ENCODE results near the gene NRIP1. TPM values are rescaled to one million over a fixed set of nuclear protein-coding genes. Genes with fewer than 3 reads are reported as not detected.

The NRIP1 gene
- total RNA-seq, 1 experiment from 2014 or later, result 10.3 TPM

DNA sequence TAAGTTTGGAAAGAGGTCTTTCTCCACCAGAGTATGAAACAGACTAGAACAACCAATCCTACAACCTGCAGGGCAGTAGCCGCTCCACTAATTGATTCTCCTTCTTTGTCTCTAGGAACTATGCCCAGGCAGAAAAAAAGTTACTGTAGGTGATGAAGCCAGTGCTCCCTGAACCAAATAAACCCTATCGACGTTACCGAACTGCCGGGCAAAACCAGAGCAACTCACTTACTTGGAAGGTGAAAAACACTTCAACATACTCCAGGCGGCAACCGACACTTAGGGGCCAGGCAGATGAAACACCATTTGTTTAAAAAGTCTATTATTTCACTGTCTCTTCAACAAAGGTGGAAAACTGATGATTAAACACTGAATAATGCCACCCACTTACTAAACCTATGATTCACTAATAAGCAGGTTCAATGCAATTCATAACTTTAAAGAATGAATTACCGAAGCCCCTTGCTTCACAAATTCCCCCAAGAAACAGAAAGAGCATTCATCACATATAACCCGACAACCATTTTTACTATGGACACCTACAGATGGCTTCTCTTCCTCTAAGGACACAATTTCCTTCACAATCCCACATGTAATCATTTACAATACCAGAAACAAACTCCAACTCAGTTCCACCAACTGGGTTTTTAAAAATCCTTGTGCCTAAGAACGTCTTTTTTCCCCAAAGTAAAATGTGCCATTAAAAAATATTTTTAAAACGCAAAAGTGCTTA lies 1.6 kb downstream of the NRIP1 start (continued):
- TF ChIP-seq, protein P1, sequence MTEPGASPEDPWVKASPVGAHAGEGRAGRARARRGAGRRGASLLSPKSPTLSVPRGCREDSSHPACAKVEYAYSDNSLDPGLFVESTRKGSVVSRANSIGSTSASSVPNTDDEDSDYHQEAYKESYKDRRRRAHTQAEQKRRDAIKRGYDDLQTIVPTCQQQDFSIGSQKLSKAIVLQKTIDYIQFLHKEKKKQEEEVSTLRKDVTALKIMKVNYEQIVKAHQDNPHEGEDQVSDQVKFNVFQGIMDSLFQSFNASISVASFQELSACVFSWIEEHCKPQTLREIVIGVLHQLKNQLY (CRISPR knock-in tag; IDR thresholded peaks at IDR 0.05), result no peak
- TF ChIP-seq ZNF423 (CRISPR knock-in tag; IDR thresholded peaks at IDR 0.05) (no peak), GTF2I (CRISPR knock-in tag; conservative IDR thresholded peaks at IDR 0.05) (no peak), NFATC4 (CRISPR knock-in tag; IDR thresholded peaks at IDR 0.05) (no peak), MXD4 (CRISPR knock-in tag; IDR thresholded peaks at IDR 0.05; ENCODE audit: borderline replicate concordance) (no peak), NFYB (CRISPR knock-in tag; conservative IDR thresholded peaks at IDR 0.05; ENCODE audit: low read depth) (no peak)
- TF ChIP-seq, protein P2, sequence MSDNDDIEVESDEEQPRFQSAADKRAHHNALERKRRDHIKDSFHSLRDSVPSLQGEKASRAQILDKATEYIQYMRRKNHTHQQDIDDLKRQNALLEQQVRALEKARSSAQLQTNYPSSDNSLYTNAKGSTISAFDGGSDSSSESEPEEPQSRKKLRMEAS (CRISPR knock-in tag; IDR thresholded peaks at IDR 0.05), result no peak
- TF ChIP-seq, protein P3, sequence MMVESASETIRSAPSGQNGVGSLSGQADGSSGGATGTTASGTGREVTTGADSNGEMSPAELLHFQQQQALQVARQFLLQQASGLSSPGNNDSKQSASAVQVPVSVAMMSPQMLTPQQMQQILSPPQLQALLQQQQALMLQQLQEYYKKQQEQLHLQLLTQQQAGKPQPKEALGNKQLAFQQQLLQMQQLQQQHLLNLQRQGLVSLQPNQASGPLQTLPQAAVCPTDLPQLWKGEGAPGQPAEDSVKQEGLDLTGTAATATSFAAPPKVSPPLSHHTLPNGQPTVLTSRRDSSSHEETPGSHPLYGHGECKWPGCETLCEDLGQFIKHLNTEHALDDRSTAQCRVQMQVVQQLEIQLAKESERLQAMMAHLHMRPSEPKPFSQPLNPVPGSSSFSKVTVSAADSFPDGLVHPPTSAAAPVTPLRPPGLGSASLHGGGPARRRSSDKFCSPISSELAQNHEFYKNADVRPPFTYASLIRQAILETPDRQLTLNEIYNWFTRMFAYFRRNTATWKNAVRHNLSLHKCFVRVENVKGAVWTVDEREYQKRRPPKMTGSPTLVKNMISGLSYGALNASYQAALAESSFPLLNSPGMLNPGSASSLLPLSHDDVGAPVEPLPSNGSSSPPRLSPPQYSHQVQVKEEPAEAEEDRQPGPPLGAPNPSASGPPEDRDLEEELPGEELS (CRISPR knock-in tag; IDR thresholded peaks at IDR 0.05), result no peak
- TF ChIP-seq, protein P4, sequence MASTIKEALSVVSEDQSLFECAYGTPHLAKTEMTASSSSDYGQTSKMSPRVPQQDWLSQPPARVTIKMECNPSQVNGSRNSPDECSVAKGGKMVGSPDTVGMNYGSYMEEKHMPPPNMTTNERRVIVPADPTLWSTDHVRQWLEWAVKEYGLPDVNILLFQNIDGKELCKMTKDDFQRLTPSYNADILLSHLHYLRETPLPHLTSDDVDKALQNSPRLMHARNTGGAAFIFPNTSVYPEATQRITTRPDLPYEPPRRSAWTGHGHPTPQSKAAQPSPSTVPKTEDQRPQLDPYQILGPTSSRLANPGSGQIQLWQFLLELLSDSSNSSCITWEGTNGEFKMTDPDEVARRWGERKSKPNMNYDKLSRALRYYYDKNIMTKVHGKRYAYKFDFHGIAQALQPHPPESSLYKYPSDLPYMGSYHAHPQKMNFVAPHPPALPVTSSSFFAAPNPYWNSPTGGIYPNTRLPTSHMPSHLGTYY (CRISPR knock-in tag; IDR thresholded peaks at IDR 0.05), result no peak
- TF ChIP-seq, protein P5, sequence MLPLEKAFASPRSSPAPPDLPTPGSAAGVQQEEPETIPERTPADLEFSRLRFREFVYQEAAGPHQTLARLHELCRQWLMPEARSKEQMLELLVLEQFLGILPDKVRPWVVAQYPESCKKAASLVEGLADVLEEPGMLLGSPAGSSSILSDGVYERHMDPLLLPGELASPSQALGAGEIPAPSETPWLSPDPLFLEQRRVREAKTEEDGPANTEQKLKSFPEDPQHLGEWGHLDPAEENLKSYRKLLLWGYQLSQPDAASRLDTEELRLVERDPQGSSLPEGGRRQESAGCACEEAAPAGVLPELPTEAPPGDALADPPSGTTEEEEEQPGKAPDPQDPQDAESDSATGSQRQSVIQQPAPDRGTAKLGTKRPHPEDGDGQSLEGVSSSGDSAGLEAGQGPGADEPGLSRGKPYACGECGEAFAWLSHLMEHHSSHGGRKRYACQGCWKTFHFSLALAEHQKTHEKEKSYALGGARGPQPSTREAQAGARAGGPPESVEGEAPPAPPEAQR (CRISPR knock-in tag; IDR thresholded peaks at IDR 0.05), result no peak
- TF ChIP-seq, protein P6, sequence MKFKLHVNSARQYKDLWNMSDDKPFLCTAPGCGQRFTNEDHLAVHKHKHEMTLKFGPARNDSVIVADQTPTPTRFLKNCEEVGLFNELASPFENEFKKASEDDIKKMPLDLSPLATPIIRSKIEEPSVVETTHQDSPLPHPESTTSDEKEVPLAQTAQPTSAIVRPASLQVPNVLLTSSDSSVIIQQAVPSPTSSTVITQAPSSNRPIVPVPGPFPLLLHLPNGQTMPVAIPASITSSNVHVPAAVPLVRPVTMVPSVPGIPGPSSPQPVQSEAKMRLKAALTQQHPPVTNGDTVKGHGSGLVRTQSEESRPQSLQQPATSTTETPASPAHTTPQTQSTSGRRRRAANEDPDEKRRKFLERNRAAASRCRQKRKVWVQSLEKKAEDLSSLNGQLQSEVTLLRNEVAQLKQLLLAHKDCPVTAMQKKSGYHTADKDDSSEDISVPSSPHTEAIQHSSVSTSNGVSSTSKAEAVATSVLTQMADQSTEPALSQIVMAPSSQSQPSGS (CRISPR knock-in tag; IDR thresholded peaks at IDR 0.05; ENCODE audit: borderline replicate concordance, low read depth), result no peak

DNA sequence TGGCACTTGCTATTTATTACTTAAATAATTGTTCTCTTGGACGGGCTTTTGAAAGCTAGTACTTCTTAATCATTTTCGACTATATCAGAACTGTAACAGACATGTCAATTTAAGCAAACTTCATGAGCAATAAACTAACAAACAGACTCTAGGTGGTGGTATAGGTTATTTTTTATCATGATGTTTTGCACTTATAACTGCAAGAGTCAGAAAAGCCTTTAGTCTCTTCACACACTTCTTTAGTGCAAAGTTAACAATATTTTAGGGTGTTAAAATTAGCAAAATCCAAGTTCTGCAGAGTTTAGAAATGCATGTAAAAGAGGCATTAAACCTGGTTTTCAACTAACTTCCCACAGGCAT lies 2.2 kb downstream of the NRIP1 start:
- CTCF ChIA-PET, result no interaction called here
- Mint-ChIP-seq H3K4me3 (peak overlapping the region; percentile 91), H3K36me3 (no peaks in the 10 kb centered on the region), H3K9me3 (no peaks in the 10 kb centered on the region), H3K27me3 (ENCODE audit: low read depth) (peaks cover 35% of the 10 kb centered on the region), H3K27ac (no peak overlapping the region), H3K4me1 (peaks cover 59% of the 10 kb centered on the region)
- DNase-seq (ENCODE audit: low spot score) (no peak), ATAC-seq (no peak)
- POLR2A ChIA-PET, result no interaction called here
- no peak for TF ChIP-seq ATF1 (CRISPR knock-in tag; IDR thresholded peaks at IDR 0.05)
- TF ChIP-seq FOXJ3 (CRISPR knock-in tag; IDR thresholded peaks at IDR 0.05; ENCODE audit: borderline replicate concordance), result no peak
- TF ChIP-seq ZNF423 (CRISPR knock-in tag; IDR thresholded peaks at IDR 0.05), result no peak
- TF ChIP-seq, protein P4 (CRISPR knock-in tag; IDR thresholded peaks at IDR 0.05), result no peak
- no peak for TF ChIP-seq SOX15 (CRISPR knock-in tag; IDR thresholded peaks at IDR 0.05)
- TF ChIP-seq, protein P7, sequence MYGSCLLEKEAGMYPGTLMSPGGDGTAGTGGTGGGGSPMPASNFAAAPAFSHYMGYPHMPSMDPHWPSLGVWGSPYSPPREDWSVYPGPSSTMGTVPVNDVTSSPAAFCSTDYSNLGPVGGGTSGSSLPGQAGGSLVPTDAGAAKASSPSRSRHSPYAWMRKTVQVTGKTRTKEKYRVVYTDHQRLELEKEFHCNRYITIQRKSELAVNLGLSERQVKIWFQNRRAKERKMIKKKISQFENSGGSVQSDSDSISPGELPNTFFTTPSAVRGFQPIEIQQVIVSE (CRISPR knock-in tag; IDR thresholded peaks at IDR 0.05; ENCODE audit: borderline replicate concordance), result no peak
- TF ChIP-seq, protein P8, sequence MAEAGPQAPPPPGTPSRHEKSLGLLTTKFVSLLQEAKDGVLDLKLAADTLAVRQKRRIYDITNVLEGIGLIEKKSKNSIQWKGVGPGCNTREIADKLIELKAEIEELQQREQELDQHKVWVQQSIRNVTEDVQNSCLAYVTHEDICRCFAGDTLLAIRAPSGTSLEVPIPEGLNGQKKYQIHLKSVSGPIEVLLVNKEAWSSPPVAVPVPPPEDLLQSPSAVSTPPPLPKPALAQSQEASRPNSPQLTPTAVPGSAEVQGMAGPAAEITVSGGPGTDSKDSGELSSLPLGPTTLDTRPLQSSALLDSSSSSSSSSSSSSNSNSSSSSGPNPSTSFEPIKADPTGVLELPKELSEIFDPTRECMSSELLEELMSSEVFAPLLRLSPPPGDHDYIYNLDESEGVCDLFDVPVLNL (CRISPR knock-in tag; IDR thresholded peaks at IDR 0.05; ENCODE audit: borderline replicate concordance, low read depth), result no peak
- TF ChIP-seq OVOL2 (CRISPR knock-in tag; IDR thresholded peaks at IDR 0.05; ENCODE audit: borderline replicate concordance), result no peak
- TF ChIP-seq, protein P9, sequence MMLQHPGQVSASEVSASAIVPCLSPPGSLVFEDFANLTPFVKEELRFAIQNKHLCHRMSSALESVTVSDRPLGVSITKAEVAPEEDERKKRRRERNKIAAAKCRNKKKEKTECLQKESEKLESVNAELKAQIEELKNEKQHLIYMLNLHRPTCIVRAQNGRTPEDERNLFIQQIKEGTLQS (CRISPR knock-in tag; conservative IDR thresholded peaks at IDR 0.05), result no peak
- TF ChIP-seq, protein P10, sequence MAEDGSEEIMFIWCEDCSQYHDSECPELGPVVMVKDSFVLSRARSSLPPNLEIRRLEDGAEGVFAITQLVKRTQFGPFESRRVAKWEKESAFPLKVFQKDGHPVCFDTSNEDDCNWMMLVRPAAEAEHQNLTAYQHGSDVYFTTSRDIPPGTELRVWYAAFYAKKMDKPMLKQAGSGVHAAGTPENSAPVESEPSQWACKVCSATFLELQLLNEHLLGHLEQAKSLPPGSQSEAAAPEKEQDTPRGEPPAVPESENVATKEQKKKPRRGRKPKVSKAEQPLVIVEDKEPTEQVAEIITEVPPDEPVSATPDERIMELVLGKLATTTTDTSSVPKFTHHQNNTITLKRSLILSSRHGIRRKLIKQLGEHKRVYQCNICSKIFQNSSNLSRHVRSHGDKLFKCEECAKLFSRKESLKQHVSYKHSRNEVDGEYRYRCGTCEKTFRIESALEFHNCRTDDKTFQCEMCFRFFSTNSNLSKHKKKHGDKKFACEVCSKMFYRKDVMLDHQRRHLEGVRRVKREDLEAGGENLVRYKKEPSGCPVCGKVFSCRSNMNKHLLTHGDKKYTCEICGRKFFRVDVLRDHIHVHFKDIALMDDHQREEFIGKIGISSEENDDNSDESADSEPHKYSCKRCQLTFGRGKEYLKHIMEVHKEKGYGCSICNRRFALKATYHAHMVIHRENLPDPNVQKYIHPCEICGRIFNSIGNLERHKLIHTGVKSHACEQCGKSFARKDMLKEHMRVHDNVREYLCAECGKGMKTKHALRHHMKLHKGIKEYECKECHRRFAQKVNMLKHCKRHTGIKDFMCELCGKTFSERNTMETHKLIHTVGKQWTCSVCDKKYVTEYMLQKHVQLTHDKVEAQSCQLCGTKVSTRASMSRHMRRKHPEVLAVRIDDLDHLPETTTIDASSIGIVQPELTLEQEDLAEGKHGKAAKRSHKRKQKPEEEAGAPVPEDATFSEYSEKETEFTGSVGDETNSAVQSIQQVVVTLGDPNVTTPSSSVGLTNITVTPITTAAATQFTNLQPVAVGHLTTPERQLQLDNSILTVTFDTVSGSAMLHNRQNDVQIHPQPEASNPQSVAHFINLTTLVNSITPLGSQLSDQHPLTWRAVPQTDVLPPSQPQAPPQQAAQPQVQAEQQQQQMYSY (CRISPR knock-in tag; IDR thresholded peaks at IDR 0.05), result no peak
- no peak for TF ChIP-seq NR3C1 (CRISPR knock-in tag; conservative IDR thresholded peaks at IDR 0.05; ENCODE audit: low read depth)
